Neural crest cell (in vitro differentiated cells): ENCODE results near the gene PITPNB. TPM values are rescaled to one million over a fixed set of nuclear protein-coding genes. Genes with fewer than 3 reads are reported as not detected.

Experiments used
- DNase-seq: peaks from one replicate; pipeline ENCODE4 v3.0.0; 2021; ENCODE audit warnings: low read depth, mixed read lengths, low spot score
- H3K27ac Mint-ChIP-seq: one replicate; pipeline ENCODE4 v1.8.0; 2021; ENCODE audit warnings: mild to moderate bottlenecking, mixed read lengths; ENCODE audit not compliant: unreplicated experiment
- H3K27me3 Mint-ChIP-seq: 2 replicates; pipeline ENCODE4 v1.8.0; 2021; ENCODE audit warnings: low read depth, mild to moderate bottlenecking, mixed read lengths
- H3K36me3 Mint-ChIP-seq: 2 replicates; pipeline ENCODE4 v1.8.0; 2021; ENCODE audit warnings: low read depth, mild to moderate bottlenecking, mixed read lengths
- H3K4me1 Mint-ChIP-seq: 2 replicates; pipeline ENCODE4 v1.8.0; 2021; ENCODE audit warnings: mixed read lengths
- H3K4me3 Mint-ChIP-seq: one replicate; pipeline ENCODE4 v1.8.0; 2021; ENCODE audit warnings: mild to moderate bottlenecking, mixed read lengths
- H3K9me3 Mint-ChIP-seq: 2 replicates; pipeline ENCODE4 v1.8.0; 2021; ENCODE audit warnings: mixed read lengths
- CTCF ChIP-seq: fragments of 200-600 bp; sonication (generic); conservative IDR thresholded peaks from 2 replicates; pipeline ENCODE4 v1.5.0; 2021; ENCODE audit warnings: antibody characterized with exemption, mild to moderate bottlenecking
- total RNA-seq: library from RNA; stranded (reverse); gene quantifications from 2 replicates; pipeline ENCODE4 v1.2.1, GENCODE V29; 2021

The PITPNB gene
- total RNA-seq, 1 donor from 2014 or later = 92.6 TPM

DNA sequence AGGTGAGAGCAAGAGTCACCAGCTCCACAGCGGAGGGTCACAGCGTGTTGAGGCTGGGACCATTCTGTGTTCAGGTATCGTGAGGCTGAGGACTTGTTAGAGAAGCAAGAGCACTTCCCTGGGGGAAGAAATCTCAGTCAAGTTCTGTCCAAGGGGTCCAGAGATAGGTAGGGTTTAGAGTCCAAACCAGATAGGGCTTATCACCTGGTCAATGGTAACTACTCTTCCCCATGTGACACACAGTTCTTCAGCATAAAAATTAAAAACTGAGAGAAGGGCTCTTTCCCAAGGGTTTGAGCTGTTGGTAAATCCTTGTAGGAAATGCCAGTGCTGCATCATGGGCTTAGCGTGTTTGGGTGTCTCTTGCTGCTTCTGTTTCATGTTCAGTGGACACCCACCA, 62.7 kb downstream of the PITPNB start:
- Mint-ChIP-seq H3K36me3 (peaks cover 13% of the 10 kb centered on the region), H3K4me3 (no peak overlapping the region), H3K27me3 (no peaks in the 10 kb centered on the region), H3K4me1 (peaks cover 33% of the 10 kb centered on the region), H3K27ac (no peak overlapping the region), H3K9me3 (no peaks in the 10 kb centered on the region)
- no peak for DNase-seq
- TF ChIP-seq CTCF = no peak

GRCh38 chr22:27853424-27853823, 65.6 kb downstream of the PITPNB start:
- H3K27ac Mint-ChIP-seq = no peak overlapping the region
- H3K4me1 Mint-ChIP-seq = peaks cover 54% of the 10 kb centered on the region
- peaks cover 21% of the 10 kb centered on the region for H3K36me3 Mint-ChIP-seq
- no peak for DNase-seq
- no peak for TF ChIP-seq CTCF
- no peak overlapping the region for H3K4me3 Mint-ChIP-seq
- H3K27me3 Mint-ChIP-seq = no peaks in the 10 kb centered on the region
- H3K9me3 Mint-ChIP-seq = no peaks in the 10 kb centered on the region

DNA sequence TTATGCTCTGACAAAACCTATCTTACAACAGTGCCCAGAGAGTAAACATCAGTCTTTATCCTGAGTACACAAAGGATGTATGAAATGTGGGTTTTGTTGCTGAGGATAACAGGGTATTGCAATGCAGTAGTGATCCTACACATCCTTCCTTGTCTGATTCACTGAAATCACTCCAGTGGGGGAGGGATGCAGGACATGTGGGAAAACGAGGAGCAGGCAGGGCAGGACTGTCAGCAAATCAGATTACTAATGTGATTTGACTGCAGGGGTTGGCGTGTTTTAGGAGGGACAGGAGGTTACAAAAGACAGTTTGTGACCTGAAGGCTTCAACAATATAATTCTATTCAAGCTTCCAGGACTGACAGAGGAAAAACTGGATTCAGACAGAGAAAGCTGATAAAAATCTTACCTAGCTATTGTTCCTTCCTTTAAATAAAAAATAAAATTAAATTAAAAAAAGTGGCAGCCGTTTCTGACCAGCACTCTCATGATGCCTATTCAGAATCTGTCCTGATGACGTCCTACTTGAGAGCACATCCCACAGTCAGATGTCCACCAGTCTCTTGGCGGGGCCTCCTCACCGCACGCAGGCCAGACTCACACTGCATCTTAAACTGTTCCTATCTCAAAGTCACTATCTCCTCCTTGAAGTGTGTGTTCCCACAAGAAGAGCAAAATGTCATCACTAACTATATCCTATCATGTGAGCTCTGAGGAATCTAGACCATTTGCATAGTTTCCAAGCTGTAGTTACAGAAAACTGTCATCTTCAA, 66.9 kb downstream of the PITPNB start:
- peak overlapping the region; percentile 88 for H3K27ac Mint-ChIP-seq
- no peak for TF ChIP-seq CTCF
- no peak for DNase-seq
- H3K36me3 Mint-ChIP-seq = peaks cover 21% of the 10 kb centered on the region
- no peaks in the 10 kb centered on the region for H3K9me3 Mint-ChIP-seq
- no peak overlapping the region for H3K4me3 Mint-ChIP-seq
- H3K4me1 Mint-ChIP-seq = peaks cover 56% of the 10 kb centered on the region
- no peaks in the 10 kb centered on the region for H3K27me3 Mint-ChIP-seq

DNA sequence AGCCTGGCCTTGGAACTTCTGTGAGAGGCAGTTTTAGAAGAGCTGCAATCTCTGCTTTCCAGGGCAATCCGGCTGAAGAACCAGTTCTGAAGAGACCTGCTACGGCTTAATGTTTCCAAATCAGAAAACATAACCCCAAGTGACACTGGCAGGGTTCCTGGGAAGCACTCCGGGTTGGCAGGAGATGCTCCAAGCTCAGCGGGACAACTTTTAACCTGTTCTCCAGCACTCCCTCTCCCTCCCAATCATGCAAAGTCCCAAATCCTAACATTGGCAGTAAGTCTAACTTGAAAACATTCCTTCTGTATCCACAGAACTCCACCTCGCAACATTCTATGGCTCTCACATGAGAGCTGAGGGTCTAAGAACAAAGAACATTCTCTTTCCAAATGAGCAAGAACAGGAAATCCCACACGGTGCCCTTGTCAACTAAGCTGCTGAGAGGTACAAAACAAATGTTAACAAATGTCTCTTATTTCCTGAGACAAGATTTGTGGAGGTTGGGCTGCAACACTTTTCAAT, 69.0 kb downstream of the PITPNB start:
- H3K36me3 Mint-ChIP-seq = peaks cover 12% of the 10 kb centered on the region
- H3K27ac Mint-ChIP-seq = peak overlapping the region; percentile 57
- no peaks in the 10 kb centered on the region for H3K27me3 Mint-ChIP-seq
- H3K4me3 Mint-ChIP-seq = no peak overlapping the region
- peaks cover 67% of the 10 kb centered on the region for H3K4me1 Mint-ChIP-seq
- DNase-seq = no peak
- no peak for TF ChIP-seq CTCF
- no peaks in the 10 kb centered on the region for H3K9me3 Mint-ChIP-seq

- no peaks in the 10 kb centered on the region for H3K9me3 Mint-ChIP-seq
- H3K4me3 Mint-ChIP-seq = no peak overlapping the region
- peaks cover 12% of the 10 kb centered on the region for H3K36me3 Mint-ChIP-seq
- H3K4me1 Mint-ChIP-seq = peaks cover 54% of the 10 kb centered on the region
- DNase-seq = no peak
- no peak overlapping the region for H3K27ac Mint-ChIP-seq
- H3K27me3 Mint-ChIP-seq = no peaks in the 10 kb centered on the region
- TF ChIP-seq CTCF = no peak
Observed at GRCh38 chr22:27848005-27848404, 71.1 kb downstream of the PITPNB start.
